A673 (cell line): ENCODE results near the gene ZNF549.
"Not testable (repeated sequence)": the region's sequence is repeated elsewhere in the genome, so short reads cannot be mapped to it uniquely, and the experiment has no call there.

ENCODE experiments used
- EZH2 ChIP-seq: fragments of 200-600 bp; sonication (generic); IDR thresholded peaks from 2 replicates; pipeline ENCODE4 v1.6.1; 2017; ENCODE audit warnings: borderline replicate concordance, low read depth, mild to moderate bottlenecking, mixed read lengths, antibody characterized with exemption, low read length; ENCODE audit not compliant: poor library complexity, severe bottlenecking
- TF ChIP-seq, protein P1 (sequence below): fragments of 300-800, 200-600 bp; sonication (generic); conservative IDR thresholded peaks from 2 replicates; pipeline ENCODE4 v1.5.1; 2017; ENCODE audit warnings: low read depth, mild to moderate bottlenecking, antibody characterized with exemption, low read length, moderate library complexity, mixed read lengths

DNA sequence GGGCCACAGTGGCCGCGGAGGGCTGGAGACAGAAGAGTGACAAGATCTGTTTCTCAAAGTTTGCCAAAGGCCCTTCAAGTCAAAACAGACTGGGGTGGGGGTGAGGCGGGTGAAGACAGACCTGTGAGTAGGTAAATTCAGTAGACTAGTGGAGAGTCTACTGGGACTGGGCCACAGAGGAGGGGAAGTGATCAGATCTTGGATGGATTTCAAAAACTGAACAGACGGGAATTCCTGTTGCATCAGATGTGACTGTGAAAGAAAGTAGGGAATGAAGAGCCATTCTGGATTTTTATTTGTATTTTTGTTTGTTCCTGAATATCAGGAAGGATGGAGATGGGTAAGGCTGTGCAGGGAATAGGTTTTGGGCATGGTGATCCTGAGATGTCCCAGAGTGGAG lies 26.8 kb upstream of the ZNF549 start:
- TF ChIP-seq, protein P1, sequence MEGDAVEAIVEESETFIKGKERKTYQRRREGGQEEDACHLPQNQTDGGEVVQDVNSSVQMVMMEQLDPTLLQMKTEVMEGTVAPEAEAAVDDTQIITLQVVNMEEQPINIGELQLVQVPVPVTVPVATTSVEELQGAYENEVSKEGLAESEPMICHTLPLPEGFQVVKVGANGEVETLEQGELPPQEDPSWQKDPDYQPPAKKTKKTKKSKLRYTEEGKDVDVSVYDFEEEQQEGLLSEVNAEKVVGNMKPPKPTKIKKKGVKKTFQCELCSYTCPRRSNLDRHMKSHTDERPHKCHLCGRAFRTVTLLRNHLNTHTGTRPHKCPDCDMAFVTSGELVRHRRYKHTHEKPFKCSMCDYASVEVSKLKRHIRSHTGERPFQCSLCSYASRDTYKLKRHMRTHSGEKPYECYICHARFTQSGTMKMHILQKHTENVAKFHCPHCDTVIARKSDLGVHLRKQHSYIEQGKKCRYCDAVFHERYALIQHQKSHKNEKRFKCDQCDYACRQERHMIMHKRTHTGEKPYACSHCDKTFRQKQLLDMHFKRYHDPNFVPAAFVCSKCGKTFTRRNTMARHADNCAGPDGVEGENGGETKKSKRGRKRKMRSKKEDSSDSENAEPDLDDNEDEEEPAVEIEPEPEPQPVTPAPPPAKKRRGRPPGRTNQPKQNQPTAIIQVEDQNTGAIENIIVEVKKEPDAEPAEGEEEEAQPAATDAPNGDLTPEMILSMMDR, result not testable (repeated sequence)
- not testable (repeated sequence) for TF ChIP-seq EZH2
